Neural progenitor cell (in vitro differentiated cells): ENCODE data around the gene GNL3.

Experiments
- CTCF ChIP-seq: fragments of 200-600 bp; sonication (generic); IDR thresholded peaks from 2 replicates; pipeline ENCODE4 v1.5.1; 2017; ENCODE audit warnings: antibody characterized with exemption, mild to moderate bottlenecking
- EZH2 ChIP-seq: fragments of 200-600 bp; sonication (generic); IDR thresholded peaks from 2 replicates; pipeline ENCODE4 v1.6.1; 2017; ENCODE audit warnings: antibody characterized with exemption, mild to moderate bottlenecking, moderate library complexity

DNA sequence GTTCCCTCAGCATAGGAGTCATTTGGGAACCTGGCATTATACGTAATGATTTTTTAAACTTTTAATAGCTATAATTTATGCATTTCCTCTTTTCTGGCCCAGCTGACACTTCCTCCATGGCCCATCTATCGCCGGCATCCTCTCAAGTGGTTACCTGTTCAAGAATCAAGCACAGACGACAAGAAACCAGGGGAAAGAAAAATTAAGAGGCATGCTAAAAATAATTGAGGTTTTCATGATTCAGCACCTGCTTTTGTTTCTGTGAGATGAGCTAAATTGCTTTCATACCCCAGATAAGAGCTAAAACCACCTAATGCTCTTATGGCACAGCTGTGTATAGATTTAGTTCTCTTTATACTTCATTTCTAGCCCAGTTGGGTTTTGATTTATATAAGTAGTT lies 21.8 kb downstream of the GNL3 start:
- TF ChIP-seq CTCF (no peak), EZH2 (no peak)
